ENCODE data around the gene GPR156.

Gene GPR156

DNA sequence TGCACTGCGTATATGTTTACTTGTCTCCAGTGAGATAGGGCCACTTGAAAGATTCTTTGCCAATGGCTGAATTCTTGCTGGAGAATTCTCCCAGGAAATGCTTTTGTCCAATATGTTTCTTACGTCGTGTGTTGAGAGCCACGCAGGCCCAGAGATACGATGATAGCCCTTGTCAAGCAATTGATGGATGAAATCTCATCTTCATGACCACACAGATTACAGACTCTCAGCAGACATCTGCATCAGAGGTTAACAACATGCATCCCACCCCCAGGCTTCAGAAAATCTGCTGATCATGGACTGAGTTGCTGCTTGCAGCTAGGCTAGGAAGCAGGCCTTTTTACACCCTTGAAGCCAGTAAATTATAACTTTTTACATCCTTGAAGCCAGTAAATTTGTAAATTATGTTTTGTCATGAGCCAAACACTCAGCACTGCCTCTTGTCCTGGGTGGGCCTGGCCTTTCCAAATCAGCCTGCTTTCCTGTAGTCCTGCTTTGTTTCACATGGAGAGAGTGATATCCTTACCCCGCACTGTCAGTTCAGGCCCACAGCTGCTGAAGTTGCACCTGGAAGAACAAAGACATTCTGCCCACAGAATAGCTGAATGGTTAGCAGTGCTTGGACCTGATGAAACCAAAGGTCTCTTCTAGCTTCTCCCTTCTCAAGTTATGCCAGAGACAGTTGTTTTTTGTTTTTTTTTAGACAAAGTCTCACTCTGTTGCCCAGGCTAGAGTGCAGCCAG is 84.4 kb downstream of the GPR156 start:
- intact Hi-C loops (cut with DNase I), result no loop called here
- no peak for DNase-seq

DNA sequence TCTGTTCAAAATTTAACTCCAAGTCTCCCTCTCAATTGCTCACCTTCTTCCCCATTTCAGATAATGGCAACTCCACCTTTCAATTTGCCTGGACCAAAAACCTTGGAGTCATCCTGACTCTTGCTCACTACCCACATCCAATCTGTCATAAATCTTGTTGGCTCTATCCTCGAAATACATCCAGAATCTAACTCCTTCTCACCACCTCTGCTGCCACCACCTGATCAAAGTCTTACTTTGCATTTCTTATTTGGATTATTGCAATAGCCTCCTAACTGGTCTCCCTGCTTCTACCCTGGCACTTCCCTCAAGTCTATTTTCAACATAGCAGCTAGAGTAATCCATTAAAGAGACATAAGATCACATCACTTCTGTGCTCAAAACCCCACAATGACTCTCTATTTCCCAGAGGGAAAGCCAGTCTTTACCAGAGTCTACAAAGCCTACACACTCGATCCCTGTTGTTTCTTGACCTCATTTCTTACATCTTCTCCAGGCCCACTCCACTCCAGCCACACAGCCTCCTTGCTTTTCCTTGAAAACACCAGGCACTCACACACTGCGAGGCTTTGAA is 86.6 kb downstream of the GPR156 start:
- intact Hi-C loops (cut with DNase I), result no loop called here
- no peak for DNase-seq

DNA sequence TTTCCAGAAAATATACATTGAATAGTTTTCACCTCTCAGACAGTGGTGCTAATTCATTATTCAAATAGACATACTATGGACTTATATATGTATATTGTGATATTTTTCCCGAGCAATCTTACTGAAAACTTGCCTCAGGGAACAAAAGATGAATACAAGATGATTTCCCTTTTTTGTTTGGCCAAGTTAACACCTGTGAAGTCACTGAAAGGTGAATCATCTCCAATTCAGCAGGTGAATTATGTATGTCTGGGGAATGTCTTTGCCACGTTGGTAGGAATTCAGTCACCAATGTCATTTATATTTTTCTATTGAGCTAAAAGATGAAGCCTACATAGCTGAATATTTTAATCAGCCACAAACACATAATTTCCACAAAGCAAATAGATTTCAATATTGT is 88.2 kb downstream of the GPR156 start:
- intact Hi-C loops (cut with DNase I), result no loop called here

DNA sequence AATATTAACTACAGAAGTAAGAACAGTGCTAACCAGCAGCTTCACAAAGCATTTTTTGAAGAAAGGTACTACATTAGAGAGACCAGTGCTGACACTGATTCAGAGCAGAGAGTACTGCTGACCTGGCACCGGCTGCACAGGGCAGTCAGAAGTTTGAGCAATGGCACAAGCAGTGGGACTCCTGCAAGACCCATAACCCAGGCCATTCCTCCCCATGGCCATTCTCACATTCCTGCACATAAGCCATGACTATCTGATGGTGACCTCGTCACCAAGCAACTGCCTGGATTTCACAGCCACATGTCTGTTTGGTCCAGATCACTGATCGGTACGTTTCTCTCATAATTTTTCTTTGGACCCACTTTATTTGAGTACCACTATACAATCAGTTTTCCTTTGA is 88.7 kb downstream of the GPR156 start:
- DNase-seq, result no peak
- intact Hi-C loops (cut with DNase I), result no loop called here

More for the DNA sequence above, 88.2 kb downstream of the GPR156 start:
- DNase-seq, result no peak

DNA sequence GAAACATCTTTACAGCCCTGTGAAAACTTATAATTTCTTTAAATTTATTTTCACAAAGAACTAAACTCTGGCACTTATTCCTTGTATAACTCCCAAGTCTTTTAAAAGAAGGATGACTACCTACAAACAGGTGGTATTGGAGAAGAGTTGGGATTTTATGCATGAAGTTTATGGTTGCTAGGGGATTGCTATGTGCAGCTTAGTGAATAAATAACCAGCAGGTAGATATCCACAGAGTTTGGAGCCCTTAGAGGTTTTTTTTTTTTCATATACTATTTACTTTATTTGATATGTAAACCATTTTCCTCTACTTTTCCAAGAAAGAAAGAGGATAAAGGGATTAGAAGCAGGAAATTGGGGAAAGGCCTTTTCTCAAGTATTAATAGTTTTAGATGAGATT is 91.5 kb downstream of the GPR156 start:
- no peak for DNase-seq
- intact Hi-C loops (cut with DNase I), result no loop called here

DNA sequence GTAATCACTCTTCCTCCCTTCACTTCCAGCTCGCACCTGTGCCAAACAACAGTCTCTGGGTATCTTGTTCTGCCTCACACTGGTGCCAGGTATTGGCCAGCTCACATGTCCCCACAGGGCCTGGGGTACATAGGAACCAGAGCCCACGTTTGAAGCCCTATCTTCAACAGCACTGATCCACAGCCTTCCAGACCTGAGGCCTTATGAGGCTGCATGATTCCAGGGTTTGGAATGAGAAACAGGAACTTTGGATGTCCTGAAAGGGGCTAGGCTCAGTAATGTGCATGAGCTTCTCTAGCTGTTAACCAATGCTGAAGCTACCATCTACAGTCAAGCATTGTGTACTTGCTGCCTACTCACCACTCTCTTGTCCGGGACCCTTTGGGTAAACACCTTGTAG is 92.4 kb downstream of the GPR156 start:
- intact Hi-C loops (cut with DNase I), result no loop called here
- DNase-seq, result no peak

DNA sequence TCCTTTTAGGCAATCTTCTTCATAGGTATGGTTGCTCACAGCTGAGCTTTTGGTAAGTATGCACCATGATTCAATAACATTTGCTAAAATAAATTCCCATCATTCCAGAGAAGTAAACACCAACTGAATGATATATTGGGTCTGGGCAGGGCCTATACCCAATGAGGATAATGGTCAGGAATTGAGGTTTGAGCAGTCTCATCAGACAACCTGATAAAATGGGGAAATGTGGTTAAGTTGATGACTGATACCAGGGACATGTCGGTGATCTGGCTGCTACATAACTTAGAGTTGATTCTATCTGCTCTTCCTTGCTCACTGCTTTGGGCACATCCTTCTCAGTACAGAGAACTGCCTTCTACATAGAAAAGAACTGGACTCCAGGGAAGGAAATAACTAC is 92.9 kb downstream of the GPR156 start:
- intact Hi-C loops (cut with DNase I), result no loop called here
- DNase-seq, result no peak

DNA sequence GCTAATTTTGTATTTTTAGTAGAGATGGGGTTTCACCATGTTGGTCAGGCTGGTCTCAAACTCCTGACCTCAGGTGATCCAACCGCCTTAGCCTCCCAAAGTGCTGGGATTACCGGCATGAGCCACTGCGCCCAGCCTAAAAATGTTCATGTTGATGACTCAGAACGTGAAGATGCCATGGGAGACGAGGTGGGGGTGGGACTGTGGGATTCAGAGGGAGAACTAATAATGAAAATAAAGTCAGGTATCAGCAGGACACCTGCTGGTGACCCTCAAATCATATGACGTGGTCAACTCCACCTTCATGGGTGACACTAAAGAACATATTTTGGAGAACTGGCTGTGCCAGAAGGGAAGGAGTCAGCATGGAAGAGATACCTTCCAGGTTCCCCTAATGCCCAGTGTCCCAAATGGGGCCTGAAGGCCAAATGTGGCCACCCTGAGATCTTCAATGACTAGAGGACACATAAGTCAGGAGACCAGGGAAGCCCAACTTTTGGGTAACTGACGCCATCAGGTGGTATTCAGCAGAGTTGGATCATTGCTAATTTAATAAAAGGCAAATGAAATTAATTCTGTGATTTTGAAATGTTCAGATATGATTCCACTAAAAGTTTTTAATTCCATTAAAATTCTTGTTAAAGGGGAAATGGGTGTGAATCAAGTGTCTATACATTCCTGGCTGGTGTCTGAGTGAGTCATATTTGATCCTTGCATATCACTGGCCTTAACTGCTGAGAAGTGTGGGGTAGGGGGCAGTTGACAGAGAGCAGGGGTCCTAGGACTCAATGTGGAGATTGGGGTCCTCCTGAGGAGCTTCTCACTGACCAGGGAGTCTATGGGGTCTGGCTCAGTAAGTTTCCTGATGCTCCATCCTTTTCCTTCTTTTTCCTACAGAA is 102.2 kb downstream of the GPR156 start:
- intact Hi-C loops (cut with DNase I), result loop anchor here (10.0 kb wide), 1 partner anchor 288 kb away; no protein-coding TSS in a partner anchor
- DNase-seq, result no peak

DNA sequence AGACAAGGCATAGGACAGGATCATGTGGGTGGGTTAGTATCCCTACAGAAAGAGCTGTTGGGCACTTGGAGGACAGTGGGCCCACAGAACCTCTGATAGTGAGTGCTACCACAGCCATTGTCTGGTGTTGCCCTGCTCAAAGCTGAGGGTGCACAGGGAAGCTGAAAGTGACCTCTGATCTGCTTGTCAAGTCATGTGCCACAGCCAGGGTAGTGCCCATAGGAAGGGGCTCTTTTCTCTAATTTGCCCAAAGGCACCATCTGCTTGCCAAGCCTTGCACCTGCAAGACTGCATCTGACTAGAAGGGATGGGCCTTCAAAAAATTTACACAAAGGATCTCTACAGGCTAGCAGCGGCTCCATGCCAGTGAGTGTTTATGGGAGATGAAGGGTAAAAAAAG is 103.4 kb downstream of the GPR156 start:
- DNase-seq, result no peak
- intact Hi-C loops (cut with DNase I), result loop anchor here (10.0 kb wide), 1 partner anchor 287 kb away; no protein-coding TSS in a partner anchor

DNA sequence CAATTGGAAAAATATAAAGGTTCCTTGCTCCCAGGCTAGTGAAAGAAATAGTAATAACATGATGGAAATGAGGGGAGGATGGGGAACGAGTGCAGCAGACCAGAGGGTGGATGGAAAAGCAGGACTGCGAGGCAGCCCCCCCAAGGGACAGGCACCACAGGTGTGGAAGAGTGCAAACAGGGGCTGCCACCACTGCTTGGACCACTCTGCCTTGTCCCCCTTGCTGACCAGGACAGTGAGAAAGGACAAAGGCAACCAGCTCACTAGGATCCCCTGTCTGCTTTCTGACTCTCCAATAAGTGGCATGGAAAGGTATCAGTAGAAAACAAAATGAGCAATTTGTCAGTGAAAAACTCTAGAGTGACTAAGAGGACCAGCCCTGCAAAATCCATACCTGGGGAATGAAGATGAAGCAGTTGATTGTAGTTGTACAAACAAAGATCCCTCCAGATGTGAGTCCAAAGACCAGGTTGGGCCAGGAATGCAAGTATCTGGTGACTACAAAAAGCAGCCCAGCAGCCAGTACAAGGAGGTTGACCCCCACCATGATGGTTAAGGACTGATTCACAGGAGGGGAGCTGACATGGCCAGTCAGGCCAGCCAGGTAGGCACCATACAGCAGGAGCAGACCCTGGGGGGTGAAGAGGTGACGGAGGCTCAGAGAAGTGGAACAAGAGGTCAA is 104.2 kb downstream of the GPR156 start:
- intact Hi-C loops (cut with DNase I), result loop anchor here (10.0 kb wide), 1 partner anchor 286 kb away; no protein-coding TSS in a partner anchor
- DNase-seq, result no peak

DNA sequence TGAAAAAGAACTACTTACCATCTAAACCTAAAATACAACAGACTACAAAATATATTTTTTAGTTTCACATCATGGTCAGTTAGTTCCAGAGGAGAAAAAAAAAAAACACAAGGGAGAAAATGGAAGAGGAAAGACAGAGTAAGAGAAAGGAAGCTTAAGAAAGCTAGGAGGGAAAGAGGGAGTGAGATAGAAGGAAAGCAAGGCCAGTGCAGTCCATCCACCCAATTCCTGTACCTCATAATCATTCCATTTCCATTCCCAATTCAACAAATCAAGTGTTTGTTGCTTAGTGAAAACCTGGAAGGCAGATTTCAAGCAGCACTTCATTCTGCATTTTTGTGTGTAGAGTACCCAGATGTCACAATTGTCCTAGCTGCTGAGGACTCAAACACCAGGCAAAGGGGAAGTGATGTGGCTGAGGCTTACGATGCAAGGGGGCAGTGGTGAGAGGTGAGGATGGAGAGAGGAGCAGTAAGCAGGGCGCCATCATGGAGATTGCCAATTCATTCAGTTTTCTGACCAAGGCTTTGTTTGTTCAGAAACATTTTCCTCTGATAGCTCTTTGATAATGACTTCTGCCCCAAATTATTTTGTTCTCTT is 107.2 kb downstream of the GPR156 start:
- no peak for DNase-seq
- intact Hi-C loops (cut with DNase I), result no loop called here

DNA sequence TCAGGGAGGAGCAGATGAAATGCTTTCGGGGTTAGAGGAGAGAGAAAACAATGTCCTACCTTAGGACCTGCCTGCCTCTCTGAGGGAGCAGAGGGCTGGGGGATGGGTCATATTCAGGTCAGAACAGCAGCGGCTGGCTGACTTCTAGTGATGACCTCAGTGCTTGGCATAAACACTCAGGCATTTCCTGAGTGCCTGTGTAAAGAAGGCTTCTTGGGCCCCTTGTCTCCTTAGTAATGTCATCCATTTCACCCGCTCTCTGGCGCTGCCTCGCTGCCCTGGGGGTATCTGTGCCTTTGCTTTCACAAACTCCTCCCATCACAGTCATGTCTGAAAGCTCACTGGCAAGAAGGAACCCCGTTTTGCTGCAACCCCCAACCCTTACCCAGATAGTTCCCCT is 107.9 kb downstream of the GPR156 start:
- intact Hi-C loops (cut with DNase I), result no loop called here
- DNase-seq, result no peak

DNA sequence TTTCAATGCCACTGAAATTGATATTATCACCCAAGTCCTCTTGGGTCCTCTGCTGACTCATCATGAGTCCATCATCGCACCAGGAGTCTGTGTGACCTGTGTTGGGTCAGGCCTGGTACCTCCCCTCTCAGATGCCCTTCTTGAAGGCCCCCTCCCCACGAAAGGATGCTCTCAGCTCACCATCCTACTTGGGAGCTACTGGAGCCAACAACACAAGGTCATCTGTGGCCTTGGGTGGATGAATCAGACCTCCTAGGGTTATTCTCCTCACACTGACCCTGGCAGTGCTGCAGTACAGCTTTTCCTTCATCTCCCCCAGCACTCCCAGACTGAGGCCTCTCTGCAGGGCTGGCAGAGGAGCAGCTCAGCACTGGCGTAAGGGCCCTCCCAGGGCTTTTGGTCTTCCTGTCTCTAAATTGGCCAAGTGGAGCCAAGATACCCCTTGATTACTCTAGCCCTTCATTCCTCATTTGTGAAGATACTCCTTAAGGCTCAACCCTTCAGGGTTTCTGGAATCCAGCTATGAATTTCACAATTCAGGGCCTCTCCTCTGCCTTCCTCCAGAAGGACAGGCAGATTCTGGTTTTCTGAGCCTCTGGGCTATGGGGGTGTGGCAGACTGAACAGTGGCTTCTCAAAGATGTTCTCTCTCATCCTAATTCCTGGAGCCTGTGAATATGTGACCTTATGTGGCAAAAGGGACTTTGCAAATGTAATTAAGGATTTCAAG is 110.0 kb downstream of the GPR156 start:
- intact Hi-C loops (cut with DNase I), result no loop called here

DNA sequence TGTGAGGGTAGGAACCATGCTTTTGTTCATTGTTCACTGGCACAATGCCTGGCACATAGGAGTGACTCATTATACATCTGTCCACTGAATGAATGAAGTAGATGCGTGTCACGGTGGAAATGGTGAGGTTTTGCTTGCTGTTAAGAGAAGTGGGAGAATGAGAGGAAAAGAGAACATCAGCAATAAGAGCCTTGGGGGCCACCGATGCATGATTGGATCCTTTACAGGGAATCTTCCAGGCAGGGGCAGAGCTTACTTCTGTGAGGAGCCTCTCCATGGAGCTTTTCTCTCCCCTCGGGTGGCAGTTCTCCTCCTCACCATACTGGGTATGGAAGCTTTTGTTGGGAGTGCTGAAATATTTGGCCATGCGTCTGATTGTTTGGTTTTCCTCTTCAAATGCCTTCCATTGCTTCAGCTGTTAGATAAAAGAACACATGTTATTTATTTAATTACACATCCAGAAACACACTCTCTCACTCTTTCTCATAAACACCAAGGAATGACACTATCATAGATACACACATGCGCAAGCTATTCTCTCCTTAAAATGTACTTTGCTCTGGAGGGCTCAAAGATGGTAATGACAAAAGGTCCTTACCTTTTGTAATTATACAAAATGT is 111.9 kb downstream of the GPR156 start:
- DNase-seq, result peak in 1 of 10 donors; percentile 17
- intact Hi-C loops (cut with DNase I), result no loop called here

More for the DNA sequence above, 110.0 kb downstream of the GPR156 start:
- no peak for DNase-seq

DNA sequence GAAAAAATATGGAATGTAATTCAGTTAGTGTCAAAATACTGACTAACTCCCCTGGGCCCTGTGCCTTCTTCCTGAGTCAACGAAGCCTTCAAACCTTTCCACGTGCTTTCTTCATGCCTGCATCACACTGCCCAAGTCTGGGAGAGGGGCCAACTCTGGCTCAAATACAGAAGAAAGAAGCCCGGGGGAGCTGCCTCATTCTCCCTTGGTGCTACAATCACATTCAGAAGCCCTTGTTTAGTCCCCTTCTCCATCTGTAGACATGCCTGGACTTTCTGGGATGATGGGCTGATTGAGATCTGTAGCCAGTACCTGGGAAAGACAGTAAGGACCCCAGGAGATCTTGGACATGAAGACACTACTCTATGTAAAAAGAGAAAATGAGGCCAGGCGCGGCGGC is 113.0 kb downstream of the GPR156 start:
- intact Hi-C loops (cut with DNase I), result no loop called here

DNA sequence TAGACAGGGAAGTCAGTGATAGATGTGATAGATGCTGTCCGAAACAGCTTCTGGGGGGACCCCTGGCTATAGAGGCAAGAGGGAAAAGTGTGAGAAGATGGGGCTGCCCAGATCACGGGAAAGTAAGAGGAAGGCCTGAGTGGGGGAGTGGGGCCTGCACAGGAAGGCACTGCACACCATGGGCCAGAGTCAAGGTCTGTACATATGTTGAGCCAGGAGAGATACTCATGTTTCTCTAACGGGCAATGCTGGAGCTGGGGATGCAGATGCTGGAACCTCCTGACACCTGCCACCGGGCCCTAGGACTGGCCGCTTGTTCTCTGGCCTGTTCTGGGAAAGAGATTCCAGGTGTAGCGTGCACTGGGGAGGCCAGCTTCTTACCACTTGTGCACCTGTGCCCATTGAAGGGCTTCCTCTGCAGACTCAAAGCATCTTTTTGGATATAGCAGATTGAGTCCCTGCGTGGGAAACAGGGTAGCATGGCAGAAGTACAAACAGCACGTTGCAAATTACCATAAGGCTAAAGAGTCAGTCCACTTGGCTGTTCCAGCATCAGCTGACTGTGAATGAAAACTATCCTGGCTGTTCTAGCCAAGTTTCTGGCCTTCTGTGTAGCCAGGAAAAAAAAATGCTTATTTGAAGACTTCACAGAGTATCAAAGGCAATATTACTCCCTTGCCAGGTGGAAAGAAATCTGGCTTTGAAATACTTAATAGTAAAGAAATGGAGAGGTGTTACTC is 113.7 kb downstream of the GPR156 start:
- intact Hi-C loops (cut with DNase I), result no loop called here
- peak in 2 of 10 donors; percentile 7 to 56 for DNase-seq

More for the DNA sequence above, 113.0 kb downstream of the GPR156 start:
- DNase-seq, result peak in 7 of 10 donors; percentile 27 to 88 (median 49)

DNA sequence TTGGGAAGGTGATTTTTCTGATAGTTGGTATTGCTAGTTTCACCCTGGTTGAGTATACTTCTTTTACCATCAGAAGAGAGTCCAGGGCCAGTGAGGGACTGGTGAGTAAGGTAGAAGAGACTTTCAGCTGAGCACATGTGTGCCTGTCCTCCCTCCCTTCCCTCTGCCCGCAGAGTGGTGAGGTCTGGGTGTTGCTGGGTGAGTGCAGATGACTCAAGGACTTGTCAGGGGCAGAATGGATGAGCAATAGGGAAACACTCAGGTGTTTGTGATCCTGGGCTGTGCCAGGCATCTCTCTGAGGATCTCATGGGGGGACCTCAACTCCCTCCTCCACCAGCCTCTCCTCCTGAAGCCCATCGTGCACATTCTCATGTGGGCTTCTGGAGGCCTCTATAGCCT is 114.8 kb downstream of the GPR156 start:
- intact Hi-C loops (cut with DNase I), result no loop called here
- peak in 1 of 10 donors; percentile 89 for DNase-seq

DNA sequence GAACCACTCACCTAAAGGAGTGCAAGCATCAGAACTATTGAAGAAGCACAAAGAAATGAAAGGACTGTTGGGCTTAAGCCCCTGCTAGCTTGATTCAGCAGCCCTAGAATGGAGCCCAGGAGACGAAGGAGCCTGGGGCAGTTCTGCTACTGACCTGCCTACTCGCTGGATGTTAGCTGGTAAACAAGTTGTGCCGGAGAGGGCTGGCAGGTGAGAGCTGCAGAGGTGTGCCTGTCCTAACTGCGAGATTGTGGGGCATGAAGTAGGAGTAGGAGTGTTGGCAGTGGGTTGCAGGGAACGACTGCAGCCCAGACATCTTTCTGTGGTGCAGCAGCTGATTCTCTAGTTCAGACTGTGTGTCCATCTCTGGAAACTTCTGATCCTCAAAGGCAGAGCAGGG is 115.6 kb downstream of the GPR156 start:
- DNase-seq, result no peak
- intact Hi-C loops (cut with DNase I), result no loop called here
